Suppressor macrophage treated with lipopolysaccharide for 4 hours (primary cell): ENCODE results near the gene GLB1L2.
"Not testable (repeated sequence)": the region's sequence is repeated elsewhere in the genome, so short reads cannot be mapped to it uniquely, and the experiment has no call there.

Source experiments
- DNase-seq: peaks from one replicate; pipeline ENCODE4 v3.0.0-alpha.2; 2020

GLB1L2 gene, protein sequence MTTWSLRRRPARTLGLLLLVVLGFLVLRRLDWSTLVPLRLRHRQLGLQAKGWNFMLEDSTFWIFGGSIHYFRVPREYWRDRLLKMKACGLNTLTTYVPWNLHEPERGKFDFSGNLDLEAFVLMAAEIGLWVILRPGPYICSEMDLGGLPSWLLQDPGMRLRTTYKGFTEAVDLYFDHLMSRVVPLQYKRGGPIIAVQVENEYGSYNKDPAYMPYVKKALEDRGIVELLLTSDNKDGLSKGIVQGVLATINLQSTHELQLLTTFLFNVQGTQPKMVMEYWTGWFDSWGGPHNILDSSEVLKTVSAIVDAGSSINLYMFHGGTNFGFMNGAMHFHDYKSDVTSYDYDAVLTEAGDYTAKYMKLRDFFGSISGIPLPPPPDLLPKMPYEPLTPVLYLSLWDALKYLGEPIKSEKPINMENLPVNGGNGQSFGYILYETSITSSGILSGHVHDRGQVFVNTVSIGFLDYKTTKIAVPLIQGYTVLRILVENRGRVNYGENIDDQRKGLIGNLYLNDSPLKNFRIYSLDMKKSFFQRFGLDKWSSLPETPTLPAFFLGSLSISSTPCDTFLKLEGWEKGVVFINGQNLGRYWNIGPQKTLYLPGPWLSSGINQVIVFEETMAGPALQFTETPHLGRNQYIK

DNA sequence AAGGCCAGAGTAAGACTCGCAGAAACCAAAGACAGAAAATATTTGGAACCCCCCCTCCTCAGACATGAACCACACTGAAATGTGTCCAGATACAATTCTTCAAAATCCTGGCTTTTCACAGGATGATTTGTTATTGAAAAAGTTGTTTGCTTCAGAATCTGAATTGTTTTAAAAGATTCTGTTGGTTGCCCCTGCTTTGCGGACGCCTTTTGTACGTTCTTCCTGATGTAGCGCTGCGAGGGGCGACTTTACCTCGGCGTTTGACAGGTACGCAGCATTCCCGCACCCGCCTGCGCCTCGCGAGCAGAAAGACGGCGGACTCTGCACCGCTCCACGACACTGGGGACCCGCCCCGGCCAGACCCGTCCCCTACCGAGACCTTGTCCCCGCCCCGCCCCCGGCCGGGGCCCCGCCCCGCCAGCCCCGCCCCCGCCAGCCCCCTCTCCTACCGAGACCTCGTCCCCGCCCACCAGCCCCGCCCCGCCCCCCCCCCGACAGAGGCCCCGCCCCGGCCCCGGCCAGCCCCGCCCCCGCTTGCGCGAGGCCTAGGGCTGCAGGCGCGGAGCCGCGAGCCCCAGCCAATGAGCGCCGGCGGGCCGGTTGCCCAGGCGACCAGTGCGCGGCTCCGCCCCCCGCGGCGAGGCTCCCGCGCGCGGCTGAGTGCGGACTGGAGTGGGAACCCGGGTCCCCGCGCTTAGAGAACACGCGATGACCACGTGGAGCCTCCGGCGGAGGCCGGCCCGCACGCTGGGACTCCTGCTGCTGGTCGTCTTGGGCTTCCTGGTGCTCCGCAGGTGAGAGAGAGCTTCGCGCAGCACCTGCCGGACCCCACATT is at the start of gene GLB1L2:
GLB1L2 (plus strand) TSS at position 635 of the 835 bp plus-strand sequence; CDS start at position 709, 74 bp downstream.
- peak; percentile 58 for DNase-seq

- DNase-seq: no peak
Observed at GRCh38 chr11:134282121-134283045, 49.4 kb upstream of the GLB1L2 start.

DNA sequence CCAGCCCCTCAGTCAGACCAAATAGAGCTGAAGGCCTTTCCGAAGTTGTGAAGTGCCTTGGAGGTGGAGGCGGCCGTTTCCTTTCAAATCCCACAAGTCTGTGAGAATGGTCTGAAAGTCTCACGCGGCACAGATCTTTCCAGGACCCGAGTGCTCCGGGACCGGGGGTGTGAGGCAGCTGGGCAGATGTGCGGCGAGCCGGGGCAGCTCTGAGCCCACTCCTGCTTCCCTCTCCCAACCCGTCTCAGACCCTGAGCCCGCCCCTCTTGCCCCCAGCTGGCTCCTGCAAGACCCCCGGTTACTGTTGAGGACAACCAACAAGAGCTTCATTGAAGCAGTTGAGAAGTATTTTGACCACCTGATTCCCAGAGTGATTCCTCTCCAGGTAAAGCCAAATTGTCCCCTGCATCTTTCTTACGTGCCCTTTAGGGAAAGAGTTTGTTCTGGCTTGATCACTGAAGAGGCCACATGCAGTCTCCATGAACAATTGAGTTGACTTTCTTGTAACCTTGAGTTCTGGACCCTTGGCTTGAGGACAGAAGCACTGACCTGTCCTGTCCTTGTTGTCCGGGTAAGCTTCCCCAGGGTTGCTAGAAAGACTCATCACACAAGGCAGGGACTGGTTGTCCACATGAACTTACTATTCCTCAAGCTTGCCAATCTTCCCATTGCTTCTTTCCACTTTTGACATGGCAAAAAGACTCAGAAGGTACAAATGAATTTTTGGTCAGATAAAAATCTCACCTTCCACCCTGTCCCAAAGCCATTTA is 48.1 kb upstream of the GLB1L2 start:
- no peak for DNase-seq

DNA sequence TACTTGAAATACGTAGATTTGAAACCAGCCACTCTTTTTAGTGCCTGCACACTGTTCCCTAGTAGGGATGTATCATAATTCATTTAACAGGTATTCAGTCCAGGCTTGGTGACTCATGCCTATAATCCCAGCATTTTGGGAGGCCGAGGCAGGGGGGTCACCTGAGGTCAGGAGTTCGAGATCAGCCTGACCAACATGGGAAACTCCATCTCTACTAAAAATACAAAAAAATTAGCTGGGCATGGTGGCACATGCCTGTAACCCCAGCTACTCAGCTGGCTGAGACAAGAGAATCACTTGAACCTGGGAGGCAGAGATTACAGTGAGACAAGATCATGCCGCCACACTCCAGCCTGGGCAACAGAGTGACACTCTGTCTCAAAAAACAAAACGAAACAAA is 47.4 kb upstream of the GLB1L2 start:
- not testable (repeated sequence) for DNase-seq

GRCh38 chr11:134287561-134287960 is 44.2 kb upstream of the GLB1L2 start:
- DNase-seq: no peak

DNA sequence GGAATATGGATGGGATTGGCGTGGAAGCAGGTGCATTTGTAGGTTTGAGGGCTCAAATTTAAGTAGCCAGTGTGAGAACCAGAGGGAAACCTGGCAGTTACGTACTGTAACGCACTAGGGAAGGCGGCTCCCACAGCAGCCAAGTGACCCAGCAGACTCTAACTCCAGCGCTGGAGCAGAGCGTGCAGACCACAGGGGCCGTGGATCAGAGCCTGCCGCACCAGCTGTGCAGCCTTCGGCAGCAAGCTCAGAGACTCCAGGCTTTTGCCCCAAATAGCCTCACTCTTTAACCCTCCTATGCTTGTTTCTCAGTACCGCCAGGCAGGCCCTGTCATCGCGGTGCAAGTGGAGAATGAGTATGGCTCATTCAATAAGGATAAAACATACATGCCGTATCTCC is 43.3 kb upstream of the GLB1L2 start:
- DNase-seq: no peak

- DNase-seq: no peak
Observed at GRCh38 chr11:134289167-134289566, 42.6 kb upstream of the GLB1L2 start.

DNA sequence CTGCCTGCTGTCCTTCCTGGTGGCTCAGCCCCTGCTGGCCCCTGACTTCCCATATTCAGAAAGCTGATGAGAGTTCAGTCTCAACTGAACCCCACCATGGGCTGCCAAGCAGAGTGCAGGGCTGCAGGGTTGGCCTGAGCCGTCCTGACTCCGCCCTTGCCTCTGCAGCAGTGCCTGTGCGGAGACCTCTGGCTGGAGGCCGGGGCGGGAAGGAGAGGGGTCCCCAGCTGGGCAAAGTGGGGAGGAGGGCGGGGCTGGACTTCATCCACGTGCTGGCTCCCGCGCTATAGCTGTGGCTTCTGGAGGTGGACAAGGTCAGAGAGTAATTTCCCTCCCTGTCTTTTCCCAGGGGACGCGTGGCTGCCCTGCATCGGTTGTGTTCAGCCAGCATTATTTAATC is 42.0 kb upstream of the GLB1L2 start:
- no peak for DNase-seq

- DNase-seq: no peak
Observed at GRCh38 chr11:134290646-134291045, 41.1 kb upstream of the GLB1L2 start.

GRCh38 chr11:134291196-134291595 is 40.6 kb upstream of the GLB1L2 start:
- DNase-seq: no peak

GRCh38 chr11:134292661-134293060 is 39.1 kb upstream of the GLB1L2 start:
- DNase-seq: no peak

GRCh38 chr11:134293119-134294113 is 38.4 kb upstream of the GLB1L2 start:
- DNase-seq: no peak

DNA sequence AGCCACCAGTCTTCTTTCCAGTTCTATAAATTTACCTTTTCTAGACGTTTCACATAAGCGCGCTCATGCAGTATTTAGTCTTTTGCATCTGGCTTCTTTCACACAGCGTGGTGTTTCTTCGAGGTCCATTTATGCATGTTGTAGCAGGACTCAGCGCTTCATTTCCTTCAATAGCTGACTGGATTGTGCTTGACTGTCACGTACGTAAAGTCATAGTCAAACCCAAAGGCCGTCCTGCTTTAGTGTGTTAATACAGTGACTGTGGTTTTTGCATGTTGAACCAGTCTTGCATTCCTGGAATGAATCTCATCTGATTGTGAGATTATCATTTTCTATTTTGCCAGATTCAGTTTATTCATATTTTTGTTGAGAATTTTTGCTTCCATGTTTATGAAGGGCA is 37.1 kb upstream of the GLB1L2 start:
- DNase-seq: no peak

DNA sequence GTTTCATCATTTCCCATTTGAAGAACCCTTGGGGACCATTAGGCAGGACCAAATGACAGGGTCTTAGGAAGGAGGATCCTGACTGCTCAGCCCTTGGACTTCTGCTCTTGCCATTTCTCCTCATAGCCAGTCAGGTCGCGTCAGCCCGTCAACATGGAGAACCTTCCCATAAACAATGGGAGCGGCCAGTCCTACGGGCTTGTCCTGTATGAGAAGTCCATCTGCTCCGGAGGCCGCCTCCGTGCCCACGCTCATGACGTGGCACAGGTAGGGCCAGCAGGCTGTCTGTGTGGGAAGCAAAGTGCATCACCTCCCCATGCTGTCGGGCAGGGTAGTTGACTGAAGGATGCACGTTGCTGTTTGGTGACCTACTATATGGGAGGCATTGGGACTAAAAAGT is 19.6 kb upstream of the GLB1L2 start:
- DNase-seq: no peak

- no peak for DNase-seq
Observed at GRCh38 chr11:134312807-134313206, 19.0 kb upstream of the GLB1L2 start.

GRCh38 chr11:134313379-134313778 is 18.4 kb upstream of the GLB1L2 start:
- no peak for DNase-seq

- DNase-seq: no peak
Observed at GRCh38 chr11:134313821-134314607, 17.8 kb upstream of the GLB1L2 start.

- DNase-seq: no peak
Observed at GRCh38 chr11:134317103-134317502, 14.7 kb upstream of the GLB1L2 start.

- not testable (repeated sequence) for DNase-seq
Observed at GRCh38 chr11:134321373-134321772, 10.4 kb upstream of the GLB1L2 start.
